ENCODE data around the gene ANGPTL1. TPM values are rescaled to one million over a fixed set of nuclear protein-coding genes. Genes with fewer than 3 reads are reported as not detected.

ANGPTL1 gene
- total and polyA plus RNA-seq, 2 of the 13 experiments (the other 11 are each of a cell fraction or from before 2014, with no cell fraction given), result 2.9 to 9.3 TPM

GRCh38 chr1:178919581-178919980, 48.7 kb upstream of the ANGPTL1 start (continued):
- TF ChIP-seq, protein P1, sequence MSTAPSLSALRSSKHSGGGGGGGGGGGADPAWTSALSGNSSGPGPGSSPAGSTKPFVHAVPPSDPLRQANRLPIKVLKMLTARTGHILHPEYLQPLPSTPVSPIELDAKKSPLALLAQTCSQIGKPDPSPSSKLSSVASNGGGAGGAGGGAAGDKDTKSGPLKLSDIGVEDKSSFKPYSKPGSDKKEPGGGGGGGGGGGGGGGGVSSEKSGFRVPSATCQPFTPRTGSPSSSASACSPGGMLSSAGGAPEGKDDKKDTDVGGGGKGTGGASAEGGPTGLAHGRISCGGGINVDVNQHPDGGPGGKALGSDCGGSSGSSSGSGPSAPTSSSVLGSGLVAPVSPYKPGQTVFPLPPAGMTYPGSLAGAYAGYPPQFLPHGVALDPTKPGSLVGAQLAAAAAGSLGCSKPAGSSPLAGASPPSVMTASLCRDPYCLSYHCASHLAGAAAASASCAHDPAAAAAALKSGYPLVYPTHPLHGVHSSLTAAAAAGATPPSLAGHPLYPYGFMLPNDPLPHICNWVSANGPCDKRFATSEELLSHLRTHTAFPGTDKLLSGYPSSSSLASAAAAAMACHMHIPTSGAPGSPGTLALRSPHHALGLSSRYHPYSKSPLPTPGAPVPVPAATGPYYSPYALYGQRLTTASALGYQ (CRISPR knock-in tag; IDR thresholded peaks at IDR 0.05), result peak; percentile 81; the same call in 1 of the 2 replicates
- TF ChIP-seq ARNTL (CRISPR knock-in tag; IDR thresholded peaks at IDR 0.05), result no peak
- no peak for TF ChIP-seq ZNF572 (CRISPR knock-in tag; IDR thresholded peaks at IDR 0.05)
- no peak for TF ChIP-seq KMT2A (CRISPR knock-in tag; IDR thresholded peaks at IDR 0.05)
- TF ChIP-seq MEIS1 (CRISPR knock-in tag; IDR thresholded peaks at IDR 0.05; ENCODE audit: borderline replicate concordance), result no peak
- TF ChIP-seq CSRNP2 (CRISPR knock-in tag; conservative IDR thresholded peaks at IDR 0.05; ENCODE audit: low read depth), result no peak
- TF ChIP-seq FOXM1 (CRISPR knock-in tag; IDR thresholded peaks at IDR 0.05), result no peak
- no peak for TF ChIP-seq PHB2 (IDR thresholded peaks at IDR 0.05; ENCODE audit: partially characterized antibody)
- TF ChIP-seq, protein P2, sequence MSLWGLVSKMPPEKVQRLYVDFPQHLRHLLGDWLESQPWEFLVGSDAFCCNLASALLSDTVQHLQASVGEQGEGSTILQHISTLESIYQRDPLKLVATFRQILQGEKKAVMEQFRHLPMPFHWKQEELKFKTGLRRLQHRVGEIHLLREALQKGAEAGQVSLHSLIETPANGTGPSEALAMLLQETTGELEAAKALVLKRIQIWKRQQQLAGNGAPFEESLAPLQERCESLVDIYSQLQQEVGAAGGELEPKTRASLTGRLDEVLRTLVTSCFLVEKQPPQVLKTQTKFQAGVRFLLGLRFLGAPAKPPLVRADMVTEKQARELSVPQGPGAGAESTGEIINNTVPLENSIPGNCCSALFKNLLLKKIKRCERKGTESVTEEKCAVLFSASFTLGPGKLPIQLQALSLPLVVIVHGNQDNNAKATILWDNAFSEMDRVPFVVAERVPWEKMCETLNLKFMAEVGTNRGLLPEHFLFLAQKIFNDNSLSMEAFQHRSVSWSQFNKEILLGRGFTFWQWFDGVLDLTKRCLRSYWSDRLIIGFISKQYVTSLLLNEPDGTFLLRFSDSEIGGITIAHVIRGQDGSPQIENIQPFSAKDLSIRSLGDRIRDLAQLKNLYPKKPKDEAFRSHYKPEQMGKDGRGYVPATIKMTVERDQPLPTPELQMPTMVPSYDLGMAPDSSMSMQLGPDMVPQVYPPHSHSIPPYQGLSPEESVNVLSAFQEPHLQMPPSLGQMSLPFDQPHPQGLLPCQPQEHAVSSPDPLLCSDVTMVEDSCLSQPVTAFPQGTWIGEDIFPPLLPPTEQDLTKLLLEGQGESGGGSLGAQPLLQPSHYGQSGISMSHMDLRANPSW (CRISPR knock-in tag; IDR thresholded peaks at IDR 0.05; ENCODE audit: borderline replicate concordance), result no peak
- TF ChIP-seq ELF1 (CRISPR knock-in tag; IDR thresholded peaks at IDR 0.05), result no peak
- no peak for TF ChIP-seq ZNF720 (CRISPR knock-in tag; IDR thresholded peaks at IDR 0.05)
- TF ChIP-seq, protein P3, sequence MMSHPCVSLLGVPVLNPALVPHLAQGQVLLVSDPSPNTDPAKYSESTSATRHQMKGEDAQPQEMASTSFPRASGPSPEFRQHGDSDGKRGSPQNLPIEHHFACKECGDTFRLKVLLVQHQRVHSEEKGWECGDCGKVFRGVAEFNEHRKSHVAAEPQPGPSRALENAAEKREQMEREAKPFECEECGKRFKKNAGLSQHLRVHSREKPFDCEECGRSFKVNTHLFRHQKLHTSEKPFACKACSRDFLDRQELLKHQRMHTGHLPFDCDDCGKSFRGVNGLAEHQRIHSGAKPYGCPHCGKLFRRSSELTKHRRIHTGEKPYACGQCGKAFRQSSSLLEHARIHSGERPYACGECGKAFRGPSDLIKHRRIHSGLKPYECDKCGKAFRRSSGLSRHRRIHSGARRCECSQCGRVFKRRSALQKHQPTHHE (CRISPR knock-in tag; IDR thresholded peaks at IDR 0.05; ENCODE audit: borderline replicate concordance), result no peak
- TF ChIP-seq, protein P4, sequence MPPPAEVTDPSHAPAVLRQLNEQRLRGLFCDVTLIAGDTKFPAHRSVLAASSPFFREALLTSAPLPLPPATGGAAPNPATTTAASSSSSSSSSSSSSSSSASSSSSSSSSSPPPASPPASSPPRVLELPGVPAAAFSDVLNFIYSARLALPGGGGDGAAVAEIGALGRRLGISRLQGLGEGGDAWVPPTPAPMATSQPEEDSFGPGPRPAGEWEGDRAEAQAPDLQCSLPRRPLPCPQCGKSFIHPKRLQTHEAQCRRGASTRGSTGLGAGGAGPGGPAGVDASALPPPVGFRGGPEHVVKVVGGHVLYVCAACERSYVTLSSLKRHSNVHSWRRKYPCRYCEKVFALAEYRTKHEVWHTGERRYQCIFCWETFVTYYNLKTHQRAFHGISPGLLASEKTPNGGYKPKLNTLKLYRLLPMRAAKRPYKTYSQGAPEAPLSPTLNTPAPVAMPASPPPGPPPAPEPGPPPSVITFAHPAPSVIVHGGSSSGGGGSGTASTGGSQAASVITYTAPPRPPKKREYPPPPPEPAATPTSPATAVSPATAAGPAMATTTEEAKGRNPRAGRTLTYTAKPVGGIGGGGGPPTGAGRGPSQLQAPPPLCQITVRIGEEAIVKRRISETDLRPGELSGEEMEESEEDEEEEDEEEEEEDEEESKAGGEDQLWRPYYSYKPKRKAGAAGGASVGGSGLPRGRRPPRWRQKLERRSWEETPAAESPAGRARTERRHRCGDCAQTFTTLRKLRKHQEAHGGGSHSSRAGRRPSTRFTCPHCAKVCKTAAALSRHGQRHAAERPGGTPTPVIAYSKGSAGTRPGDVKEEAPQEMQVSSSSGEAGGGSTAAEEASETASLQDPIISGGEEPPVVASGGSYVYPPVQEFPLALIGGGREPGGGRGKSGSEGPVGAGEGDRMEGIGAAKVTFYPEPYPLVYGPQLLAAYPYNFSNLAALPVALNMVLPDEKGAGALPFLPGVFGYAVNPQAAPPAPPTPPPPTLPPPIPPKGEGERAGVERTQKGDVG (CRISPR knock-in tag; IDR thresholded peaks at IDR 0.05; ENCODE audit: borderline replicate concordance), result no peak
- no peak for TF ChIP-seq ZNF292 (CRISPR knock-in tag; IDR thresholded peaks at IDR 0.05; ENCODE audit: borderline replicate concordance, low read depth)
